ENCODE results near the gene TMCO4.

TMCO4 gene

GRCh38 chr1:19689085-19689757, 110.5 kb downstream of the TMCO4 start:
- in situ Hi-C loops (cut with MboI; ENCODE audit: low sequenced_read_pairs): no loop called here

DNA sequence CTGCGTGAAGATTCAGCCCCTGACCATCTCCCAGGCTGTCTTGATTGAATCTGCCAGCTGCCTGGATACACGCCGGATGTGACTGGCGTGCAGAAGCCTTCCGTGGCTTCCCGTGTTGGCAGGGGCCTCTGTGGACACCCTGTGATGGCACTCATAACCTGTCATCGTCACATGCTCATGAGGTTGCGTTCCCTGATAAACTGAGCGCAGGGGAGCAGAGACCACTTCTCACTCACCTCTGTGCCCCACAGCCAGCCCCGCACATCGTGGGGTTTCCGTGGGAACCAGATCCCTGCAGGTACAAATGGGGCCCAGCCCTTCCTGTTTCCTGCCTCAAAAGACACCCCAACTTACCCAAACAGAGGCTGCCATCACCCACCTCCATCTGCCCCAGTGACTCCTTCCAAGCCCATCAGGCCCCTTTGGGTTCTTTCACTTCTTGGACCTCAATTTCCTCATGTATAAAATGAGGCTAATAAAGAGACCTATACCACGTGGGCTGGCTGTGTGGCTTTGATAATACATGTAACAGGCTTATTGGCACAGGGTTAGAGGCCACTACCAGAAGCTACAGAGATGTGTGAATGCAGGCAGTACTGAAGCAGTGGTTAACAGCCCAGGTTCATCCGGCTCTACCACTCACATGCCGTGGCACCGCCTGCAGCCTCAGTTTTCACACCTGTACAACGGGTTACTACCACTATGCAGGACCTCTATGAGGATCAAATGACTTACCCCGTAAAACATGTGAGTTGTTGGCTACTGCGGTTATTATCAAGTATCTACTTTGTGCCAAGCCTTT, 111.5 kb downstream of the TMCO4 start:
- in situ Hi-C loops (cut with MboI; ENCODE audit: low sequenced_read_pairs): no loop called here

- in situ Hi-C loops (cut with MboI; ENCODE audit: low sequenced_read_pairs): no loop called here
Observed at GRCh38 chr1:19687414-19687813, 112.3 kb downstream of the TMCO4 start.

- in situ Hi-C loops (cut with MboI; ENCODE audit: low sequenced_read_pairs): no loop called here
Observed at GRCh38 chr1:19685994-19686393, 113.7 kb downstream of the TMCO4 start.

- in situ Hi-C loops (cut with MboI; ENCODE audit: low sequenced_read_pairs): no loop called here
Observed at GRCh38 chr1:19684677-19685076, 115.0 kb downstream of the TMCO4 start.

DNA sequence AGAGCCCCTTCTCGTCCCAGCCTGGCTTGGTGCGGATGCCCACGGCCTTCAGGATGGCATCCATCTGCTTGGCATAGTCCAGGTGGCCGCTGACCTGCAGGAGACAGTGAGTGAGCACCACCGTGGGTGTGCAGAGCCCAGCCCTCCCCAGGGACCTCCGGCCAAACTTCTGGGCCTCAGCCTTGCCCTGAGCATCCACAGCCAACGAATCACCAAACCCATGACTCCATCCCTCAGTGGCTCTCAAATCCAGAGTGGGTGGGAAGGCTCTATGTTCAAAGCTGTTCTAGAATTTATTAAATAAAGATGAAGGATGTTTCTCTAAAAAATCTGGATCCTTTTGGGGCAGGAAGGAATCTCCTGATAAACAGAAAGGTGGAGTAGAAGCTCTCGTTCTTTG, 116.4 kb downstream of the TMCO4 start:
- in situ Hi-C loops (cut with MboI; ENCODE audit: low sequenced_read_pairs): no loop called here

DNA sequence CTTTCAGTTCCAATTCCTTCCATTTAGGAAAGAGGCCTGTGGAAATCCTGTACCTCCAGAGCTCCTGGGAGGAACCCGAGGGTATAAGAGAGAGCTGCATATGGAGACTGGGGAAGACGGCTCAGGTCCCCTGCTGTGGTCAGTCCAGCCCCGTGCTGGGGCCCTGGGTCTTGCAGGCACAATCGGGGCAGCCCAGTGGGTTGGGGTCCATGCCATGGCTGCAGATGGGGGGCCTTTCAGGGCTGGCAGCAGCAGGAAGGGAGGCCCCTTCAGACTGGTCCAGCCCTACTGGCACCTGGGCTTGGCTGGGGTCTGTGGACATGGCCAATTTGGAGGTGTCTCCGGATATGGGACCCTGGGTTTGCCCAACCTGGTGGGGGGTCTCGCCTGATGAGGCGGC, 116.8 kb downstream of the TMCO4 start:
- in situ Hi-C loops (cut with MboI; ENCODE audit: low sequenced_read_pairs): no loop called here

DNA sequence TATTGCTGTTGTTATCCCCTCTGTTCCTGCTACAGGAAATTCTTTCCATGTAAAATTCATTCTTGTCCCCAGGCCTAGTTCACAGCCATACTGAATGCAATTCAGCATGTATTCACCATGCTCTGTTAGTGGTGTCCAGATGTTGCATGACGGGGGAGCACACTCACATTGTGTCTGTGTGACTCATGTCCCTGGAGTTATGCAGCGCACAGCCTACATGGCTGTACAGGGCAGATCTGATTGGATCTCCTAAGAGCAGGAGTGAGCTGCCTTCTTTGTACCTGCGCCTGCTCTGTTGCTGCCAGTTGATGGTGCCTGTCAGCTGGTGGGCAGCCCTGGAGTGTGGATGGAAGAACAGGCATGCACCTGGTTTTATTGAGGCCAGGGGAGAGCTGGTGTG, 117.5 kb downstream of the TMCO4 start:
- in situ Hi-C loops (cut with MboI; ENCODE audit: low sequenced_read_pairs): no loop called here

- in situ Hi-C loops (cut with MboI; ENCODE audit: low sequenced_read_pairs): no loop called here
Observed at GRCh38 chr1:19680644-19681043, 119.1 kb downstream of the TMCO4 start.

DNA sequence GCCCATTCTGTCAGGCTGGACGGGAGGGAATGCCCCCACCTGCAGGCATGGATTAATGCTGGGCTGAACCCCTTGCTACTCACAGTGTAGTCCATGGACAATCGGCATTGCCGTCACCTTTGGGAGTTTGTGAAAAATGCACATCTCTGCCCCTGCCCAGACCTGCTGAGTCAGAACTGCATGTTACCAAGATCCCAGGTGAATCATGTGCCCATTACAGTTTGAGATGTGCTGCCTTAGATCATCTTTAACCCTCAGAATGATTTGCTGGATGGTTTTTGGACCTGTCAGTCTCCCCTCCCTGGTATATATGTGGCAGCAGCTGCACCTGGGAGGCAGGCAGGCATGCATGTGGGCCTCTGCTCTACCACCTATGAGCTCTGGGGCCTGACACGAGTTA, 120.0 kb downstream of the TMCO4 start:
- in situ Hi-C loops (cut with MboI; ENCODE audit: low sequenced_read_pairs): no loop called here

DNA sequence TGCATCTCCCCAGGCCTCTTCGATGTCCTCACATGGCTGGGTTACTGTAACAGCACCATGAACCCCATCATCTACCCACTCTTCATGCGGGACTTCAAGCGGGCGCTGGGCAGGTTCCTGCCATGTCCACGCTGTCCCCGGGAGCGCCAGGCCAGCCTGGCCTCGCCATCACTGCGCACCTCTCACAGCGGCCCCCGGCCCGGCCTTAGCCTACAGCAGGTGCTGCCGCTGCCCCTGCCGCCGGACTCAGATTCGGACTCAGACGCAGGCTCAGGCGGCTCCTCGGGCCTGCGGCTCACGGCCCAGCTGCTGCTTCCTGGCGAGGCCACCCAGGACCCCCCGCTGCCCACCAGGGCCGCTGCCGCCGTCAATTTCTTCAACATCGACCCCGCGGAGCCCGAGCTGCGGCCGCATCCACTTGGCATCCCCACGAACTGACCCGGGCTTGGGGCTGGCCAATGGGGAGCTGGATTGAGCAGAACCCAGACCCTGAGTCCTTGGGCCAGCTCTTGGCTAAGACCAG, 120.7 kb downstream of the TMCO4 start:
- in situ Hi-C loops (cut with MboI; ENCODE audit: low sequenced_read_pairs): no loop called here

- in situ Hi-C loops (cut with MboI; ENCODE audit: low sequenced_read_pairs): no loop called here
Observed at GRCh38 chr1:19678493-19678892, 121.2 kb downstream of the TMCO4 start.

GRCh38 chr1:19676438-19676922, 123.2 kb downstream of the TMCO4 start:
- in situ Hi-C loops (cut with MboI; ENCODE audit: low sequenced_read_pairs): no loop called here

DNA sequence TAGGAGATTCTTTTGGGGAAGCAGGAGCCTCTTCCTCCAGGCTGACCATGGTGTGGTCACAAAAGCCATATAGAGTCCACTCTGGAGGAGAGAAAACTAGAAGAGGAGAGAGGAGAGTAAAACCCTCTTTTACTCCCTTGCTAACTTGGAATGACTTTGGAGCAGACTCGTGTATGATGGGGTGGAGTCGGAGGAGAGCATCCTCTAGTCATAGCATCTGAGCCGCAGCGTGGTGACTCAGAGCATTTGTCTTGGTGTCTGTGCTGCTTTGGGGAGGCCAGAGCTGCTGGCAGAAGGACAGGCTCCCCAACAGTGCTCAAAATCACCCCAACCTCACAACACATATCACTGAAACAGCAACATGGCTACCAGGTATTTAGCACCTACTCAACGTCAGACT, 123.9 kb downstream of the TMCO4 start:
- in situ Hi-C loops (cut with MboI; ENCODE audit: low sequenced_read_pairs): no loop called here

GRCh38 chr1:19672237-19672636, 127.5 kb downstream of the TMCO4 start:
- in situ Hi-C loops (cut with MboI; ENCODE audit: low sequenced_read_pairs): loop anchor here (25.0 kb wide), 1 partner anchor 785 kb away; no protein-coding TSS in a partner anchor

GRCh38 chr1:19670787-19671186, 128.9 kb downstream of the TMCO4 start:
- in situ Hi-C loops (cut with MboI; ENCODE audit: low sequenced_read_pairs): loop anchor here (25.0 kb wide), 1 partner anchor 783 kb away; no protein-coding TSS in a partner anchor

DNA sequence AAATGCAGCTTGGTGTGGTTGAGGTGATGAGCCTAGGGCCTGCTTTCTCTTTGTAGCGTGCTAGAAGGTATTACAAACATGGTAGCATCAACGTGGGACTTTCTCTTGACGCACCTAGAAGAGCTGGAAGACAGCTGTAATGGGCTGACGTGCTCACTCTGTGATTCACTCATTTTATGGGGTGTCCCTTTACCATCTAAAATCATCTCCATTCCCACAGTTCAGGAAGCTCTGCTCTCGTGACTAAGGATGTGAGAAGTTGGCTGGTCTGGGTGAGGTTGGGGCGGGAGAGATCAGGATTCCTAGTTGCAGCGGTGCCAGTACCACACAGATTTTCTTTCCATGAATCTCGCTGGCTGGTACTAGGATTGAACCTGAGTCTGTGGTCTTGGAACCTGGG, 130.8 kb downstream of the TMCO4 start:
- in situ Hi-C loops (cut with MboI; ENCODE audit: low sequenced_read_pairs): loop anchor here (25.0 kb wide), 1 partner anchor 782 kb away; no protein-coding TSS in a partner anchor

GRCh38 chr1:19665496-19666465, 133.9 kb downstream of the TMCO4 start:
- in situ Hi-C loops (cut with MboI; ENCODE audit: low sequenced_read_pairs): loop anchor here (25.0 kb wide), 1 partner anchor 778 kb away; no protein-coding TSS in a partner anchor

DNA sequence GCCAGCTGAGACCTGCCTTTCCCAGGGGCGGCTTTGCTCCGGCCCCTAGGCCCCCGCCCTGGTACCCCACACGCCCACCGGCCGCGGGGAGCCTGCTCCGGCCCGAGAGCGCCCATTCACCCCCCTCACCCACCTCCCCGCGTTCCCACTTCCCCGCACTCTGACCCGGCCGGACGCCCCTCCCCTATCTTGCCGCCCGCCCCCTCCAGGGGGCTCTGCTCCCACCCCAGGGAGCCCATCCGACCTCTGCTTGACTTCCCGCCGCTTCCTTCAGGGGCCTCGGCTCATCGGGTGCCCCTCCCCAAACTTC, 134.6 kb downstream of the TMCO4 start:
- in situ Hi-C loops (cut with MboI; ENCODE audit: low sequenced_read_pairs): loop anchor here (25.0 kb wide), 1 partner anchor 778 kb away; no protein-coding TSS in a partner anchor

- in situ Hi-C loops (cut with MboI; ENCODE audit: low sequenced_read_pairs): loop anchor here (25.0 kb wide), 1 partner anchor 777 kb away; no protein-coding TSS in a partner anchor
Observed at GRCh38 chr1:19664453-19665185, 135.1 kb downstream of the TMCO4 start, which contains the start of gene HTR6. HTR6 (plus strand) TSS chr1:19664875; CDS start chr1:19665754, 879 bp downstream.
